WTC11 (cell line): ENCODE measurements around the gene RTL3.

ENCODE experiments used
- ELF4 ChIP-seq: sonication (generic); formaldehyde crosslinking; IDR thresholded peaks from 2 replicates; pipeline ENCODE4 v1.8.1; 2022; ENCODE audit warnings: low read depth, mild to moderate bottlenecking, moderate library complexity, missing genetic modification reagents
- JUN ChIP-seq: sonication (generic); formaldehyde crosslinking; IDR thresholded peaks from 2 replicates; pipeline ENCODE4 v1.8.0; 2023; ENCODE audit warnings: mild to moderate bottlenecking, missing genetic modification reagents
- RELA ChIP-seq: sonication (generic); formaldehyde crosslinking; IDR thresholded peaks from 2 replicates; pipeline ENCODE4 v1.8.1; 2022; ENCODE audit warnings: missing genetic modification reagents, mild to moderate bottlenecking, borderline replicate concordance
- TCF7 ChIP-seq: sonication (generic); formaldehyde crosslinking; IDR thresholded peaks from 2 replicates; pipeline ENCODE4 v1.8.0; 2022; ENCODE audit warnings: mild to moderate bottlenecking, low read depth, missing genetic modification reagents, moderate library complexity
- ZNF232 ChIP-seq: sonication (generic); formaldehyde crosslinking; IDR thresholded peaks from 2 replicates; pipeline ENCODE4 v1.8.0; 2022; ENCODE audit warnings: mild to moderate bottlenecking, missing genetic modification reagents
- TF ChIP-seq, protein P1 (sequence below): fragments of 200-600 bp; IDR thresholded peaks from 2 replicates; pipeline ENCODE4 v1.8.0; 2022; ENCODE audit warnings: antibody characterized with exemption
- TF ChIP-seq, protein P2 (sequence below): sonication (generic); formaldehyde crosslinking; IDR thresholded peaks from 2 replicates; pipeline ENCODE4 v1.8.1; 2022; ENCODE audit warnings: low read depth, missing genetic modification reagents, borderline replicate concordance
- TF ChIP-seq, protein P3 (sequence below): sonication (generic); formaldehyde crosslinking; conservative IDR thresholded peaks from 2 replicates; pipeline ENCODE4 v1.8.1; 2022; ENCODE audit warnings: mild to moderate bottlenecking, missing genetic modification reagents
- TF ChIP-seq, protein P4 (sequence below): sonication (generic); formaldehyde crosslinking; IDR thresholded peaks from 2 replicates; pipeline ENCODE4 v1.8.1; 2023; ENCODE audit warnings: mild to moderate bottlenecking, missing genetic modification reagents

DNA sequence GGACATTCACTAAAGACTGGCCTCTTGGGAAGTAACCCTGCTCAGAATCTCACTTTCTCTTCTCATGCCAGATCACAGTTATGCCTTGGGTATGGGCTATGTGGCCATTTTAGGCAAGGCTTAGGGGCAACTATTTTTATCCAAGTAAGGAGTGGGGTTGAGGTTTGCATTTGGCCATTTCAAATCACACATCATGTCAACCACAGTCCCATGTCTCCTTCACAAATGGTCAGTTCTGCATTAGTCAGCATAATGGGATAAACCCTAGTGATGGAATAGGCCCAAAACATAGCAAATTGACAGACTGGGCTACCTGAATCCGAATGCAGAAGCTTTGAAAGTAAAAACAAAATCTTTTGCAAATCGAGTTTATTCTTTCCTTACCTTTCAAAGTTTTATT, 827 bp upstream of the RTL3 start:
- TF ChIP-seq RELA (no peak), JUN (no peak), TCF7 (CRISPR knock-in tag) (no peak), ZNF232 (CRISPR knock-in tag) (no peak), ELF4 (no peak)
- TF ChIP-seq, protein P1, sequence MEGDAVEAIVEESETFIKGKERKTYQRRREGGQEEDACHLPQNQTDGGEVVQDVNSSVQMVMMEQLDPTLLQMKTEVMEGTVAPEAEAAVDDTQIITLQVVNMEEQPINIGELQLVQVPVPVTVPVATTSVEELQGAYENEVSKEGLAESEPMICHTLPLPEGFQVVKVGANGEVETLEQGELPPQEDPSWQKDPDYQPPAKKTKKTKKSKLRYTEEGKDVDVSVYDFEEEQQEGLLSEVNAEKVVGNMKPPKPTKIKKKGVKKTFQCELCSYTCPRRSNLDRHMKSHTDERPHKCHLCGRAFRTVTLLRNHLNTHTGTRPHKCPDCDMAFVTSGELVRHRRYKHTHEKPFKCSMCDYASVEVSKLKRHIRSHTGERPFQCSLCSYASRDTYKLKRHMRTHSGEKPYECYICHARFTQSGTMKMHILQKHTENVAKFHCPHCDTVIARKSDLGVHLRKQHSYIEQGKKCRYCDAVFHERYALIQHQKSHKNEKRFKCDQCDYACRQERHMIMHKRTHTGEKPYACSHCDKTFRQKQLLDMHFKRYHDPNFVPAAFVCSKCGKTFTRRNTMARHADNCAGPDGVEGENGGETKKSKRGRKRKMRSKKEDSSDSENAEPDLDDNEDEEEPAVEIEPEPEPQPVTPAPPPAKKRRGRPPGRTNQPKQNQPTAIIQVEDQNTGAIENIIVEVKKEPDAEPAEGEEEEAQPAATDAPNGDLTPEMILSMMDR = no peak
- TF ChIP-seq, protein P2, sequence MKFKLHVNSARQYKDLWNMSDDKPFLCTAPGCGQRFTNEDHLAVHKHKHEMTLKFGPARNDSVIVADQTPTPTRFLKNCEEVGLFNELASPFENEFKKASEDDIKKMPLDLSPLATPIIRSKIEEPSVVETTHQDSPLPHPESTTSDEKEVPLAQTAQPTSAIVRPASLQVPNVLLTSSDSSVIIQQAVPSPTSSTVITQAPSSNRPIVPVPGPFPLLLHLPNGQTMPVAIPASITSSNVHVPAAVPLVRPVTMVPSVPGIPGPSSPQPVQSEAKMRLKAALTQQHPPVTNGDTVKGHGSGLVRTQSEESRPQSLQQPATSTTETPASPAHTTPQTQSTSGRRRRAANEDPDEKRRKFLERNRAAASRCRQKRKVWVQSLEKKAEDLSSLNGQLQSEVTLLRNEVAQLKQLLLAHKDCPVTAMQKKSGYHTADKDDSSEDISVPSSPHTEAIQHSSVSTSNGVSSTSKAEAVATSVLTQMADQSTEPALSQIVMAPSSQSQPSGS (CRISPR knock-in tag) = no peak
- TF ChIP-seq, protein P3, sequence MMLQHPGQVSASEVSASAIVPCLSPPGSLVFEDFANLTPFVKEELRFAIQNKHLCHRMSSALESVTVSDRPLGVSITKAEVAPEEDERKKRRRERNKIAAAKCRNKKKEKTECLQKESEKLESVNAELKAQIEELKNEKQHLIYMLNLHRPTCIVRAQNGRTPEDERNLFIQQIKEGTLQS (CRISPR knock-in tag) = no peak
- TF ChIP-seq, protein P4, sequence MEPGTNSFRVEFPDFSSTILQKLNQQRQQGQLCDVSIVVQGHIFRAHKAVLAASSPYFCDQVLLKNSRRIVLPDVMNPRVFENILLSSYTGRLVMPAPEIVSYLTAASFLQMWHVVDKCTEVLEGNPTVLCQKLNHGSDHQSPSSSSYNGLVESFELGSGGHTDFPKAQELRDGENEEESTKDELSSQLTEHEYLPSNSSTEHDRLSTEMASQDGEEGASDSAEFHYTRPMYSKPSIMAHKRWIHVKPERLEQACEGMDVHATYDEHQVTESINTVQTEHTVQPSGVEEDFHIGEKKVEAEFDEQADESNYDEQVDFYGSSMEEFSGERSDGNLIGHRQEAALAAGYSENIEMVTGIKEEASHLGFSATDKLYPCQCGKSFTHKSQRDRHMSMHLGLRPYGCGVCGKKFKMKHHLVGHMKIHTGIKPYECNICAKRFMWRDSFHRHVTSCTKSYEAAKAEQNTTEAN (CRISPR knock-in tag) = no peak
